Neuronal stem cell (in vitro differentiated cells): ENCODE data around the gene TSPYL1.

Experiments
- DNase-seq: peaks from one replicate; pipeline ENCODE4 v3.0.0-alpha.2; 2013; ENCODE audit warnings: low spot score
- H2AFZ ChIP-seq: one replicate; pipeline ENCODE4 v1.6.1; 2013; ENCODE audit warnings: mild to moderate bottlenecking, low read length, inconsistent platforms
- H2AK5ac ChIP-seq: 2 replicates; pipeline ENCODE4 v1.6.1; 2013; ENCODE audit warnings: low read depth, mild to moderate bottlenecking, inconsistent platforms, low read length, moderate library complexity, mixed read lengths
- H2BK120ac ChIP-seq: 2 replicates; pipeline ENCODE4 v1.6.1; 2013; ENCODE audit warnings: low read depth, mild to moderate bottlenecking, inconsistent platforms, low read length, moderate library complexity, mixed read lengths
- H2BK12ac ChIP-seq: one replicate; pipeline ENCODE4 v1.6.1; 2013; ENCODE audit warnings: low read length, inconsistent platforms
- H2BK15ac ChIP-seq: 2 replicates; pipeline ENCODE4 v1.6.1; 2013; ENCODE audit warnings: mild to moderate bottlenecking, low read length, inconsistent platforms, mixed read lengths
- H2BK5ac ChIP-seq: one replicate; pipeline ENCODE4 v1.6.1; 2013; ENCODE audit warnings: inconsistent platforms, mild to moderate bottlenecking, low read length, moderate library complexity
- H3K14ac ChIP-seq: one replicate; pipeline ENCODE4 v1.6.1; 2013; ENCODE audit warnings: low read length, inconsistent platforms
- H3K18ac ChIP-seq: 2 replicates; pipeline ENCODE4 v1.6.1; 2013; ENCODE audit warnings: low read length, inconsistent platforms
- H3K23ac ChIP-seq: 2 replicates; pipeline ENCODE4 v1.6.1; 2013; ENCODE audit warnings: low read depth, mild to moderate bottlenecking, mixed read lengths, low read length, inconsistent platforms; ENCODE audit not compliant: poor library complexity
- H3K27ac ChIP-seq: replicated peaks from 3 replicates; pipeline ENCODE4 v1.5.1; 2013; ENCODE audit warnings: low read length, inconsistent platforms
- H3K27me3 ChIP-seq, 3 experiments: 2 replicates each; pipeline ENCODE4 v1.6.1; 2013; ENCODE audit warnings: low read length in 3 of 3, mild to moderate bottlenecking in 2 of 3, inconsistent platforms in 1 of 3, low read depth in 1 of 3, mixed read lengths in 1 of 3, moderate library complexity in 1 of 3; ENCODE audit not compliant: control insufficient read depth in 3 of 3, insufficient read depth in 3 of 3
- H3K36me3 ChIP-seq, 2 donors: replicated peaks in 1 of 2; 2 replicates each; pipeline ENCODE4 v1.6.1; 2013; ENCODE audit warnings: low read length in 2 of 2; ENCODE audit not compliant: control insufficient read depth in 2 of 2, insufficient read depth in 2 of 2
- H3K4ac ChIP-seq: 2 replicates; pipeline ENCODE4 v1.6.1; 2013; ENCODE audit warnings: inconsistent platforms, mild to moderate bottlenecking, low read length, moderate library complexity
- H3K4me1 ChIP-seq, 2 donors: 1 replicate in 1 of 2; 2 replicates in 1 of 2; pipeline ENCODE4 v1.6.1; 2013; ENCODE audit warnings: low read length in 2 of 2, low read depth in 1 of 2; ENCODE audit not compliant: control insufficient read depth in 2 of 2, insufficient read depth in 1 of 2
- H3K4me2 ChIP-seq: one replicate; pipeline ENCODE4 v1.6.1; 2013; ENCODE audit warnings: mild to moderate bottlenecking, low read length, inconsistent platforms; ENCODE audit not compliant: insufficient read depth, poor library complexity, severe bottlenecking
- H3K4me3 ChIP-seq, 2 donors: 2 replicates each; pipeline ENCODE4 v1.5.1; 2013; ENCODE audit warnings: low read length in 2 of 2, mild to moderate bottlenecking in 2 of 2, inconsistent platforms in 1 of 2, moderate library complexity in 1 of 2
- H3K79me1 ChIP-seq: one replicate; pipeline ENCODE4 v1.6.1; 2013; ENCODE audit warnings: low read depth, mild to moderate bottlenecking, inconsistent platforms, low read length, moderate library complexity
- H3K9ac ChIP-seq: one replicate; pipeline ENCODE4 v1.6.1; 2013; ENCODE audit warnings: mild to moderate bottlenecking, low read depth, low read length, inconsistent platforms; ENCODE audit not compliant: poor library complexity
- H3K9me3 ChIP-seq, 2 donors: replicated peaks in 1 of 2; 2 replicates each; pipeline versions ENCODE3 to v1.6.1; 2013; ENCODE audit warnings: low read length in 2 of 2, mild to moderate bottlenecking in 2 of 2, inconsistent platforms in 1 of 2, low read depth in 1 of 2, mixed read lengths in 1 of 2, moderate library complexity in 1 of 2; ENCODE audit not compliant: control insufficient read depth in 2 of 2, insufficient read depth in 1 of 2
- H4K8ac ChIP-seq: one replicate; pipeline ENCODE4 v1.6.1; 2013; ENCODE audit warnings: low read depth, mild to moderate bottlenecking, inconsistent platforms, low read length, moderate library complexity
- H4K91ac ChIP-seq: one replicate; pipeline ENCODE4 v1.6.1; 2013; ENCODE audit warnings: low read length, low read depth, mild to moderate bottlenecking, inconsistent platforms; ENCODE audit not compliant: poor library complexity
- WGBS, 2 donors: extraction: QIAGEN DNeasy Blood & Tissue Kit; methylation state at CpG; one replicate each; pipeline ENCODE4 v1.1.7; 2013; ENCODE audit warnings: missing lambda C conversion rate in 2 of 2, mixed read lengths in 1 of 2; ENCODE audit not compliant: insufficient read length in 2 of 2, insufficient replicate concordance in 1 of 2; ENCODE audit errors: extremely low coverage in 2 of 2; 5-methylcytosine and 5-hydroxymethylcytosine counted together

The TSPYL1 gene

DNA sequence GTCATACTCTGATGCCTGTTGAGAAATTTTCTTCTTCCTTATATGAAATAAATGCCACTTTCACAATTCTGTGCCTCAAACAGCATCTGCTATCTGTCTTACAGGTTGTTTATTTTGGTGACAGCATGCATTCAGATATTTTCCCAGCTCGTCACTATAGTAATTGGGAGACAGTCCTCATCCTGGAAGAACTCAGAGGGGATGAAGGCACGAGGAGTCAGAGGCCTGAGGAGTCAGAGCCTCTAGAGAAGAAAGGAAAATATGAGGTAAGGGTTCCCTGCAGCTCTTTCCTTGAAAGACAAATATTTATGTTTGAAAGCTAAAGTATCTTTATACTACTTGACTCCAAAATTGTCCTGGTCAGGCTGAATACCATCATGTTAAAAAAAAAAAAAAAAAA, 41.6 kb downstream of the TSPYL1 start:
- no peaks in the 10 kb centered on the region for H3K79me1 ChIP-seq
- no peaks in the 10 kb centered on the region for H3K9me3 ChIP-seq
- H3K27me3 ChIP-seq = no peaks in the 10 kb centered on the region
- H2AK5ac ChIP-seq = no peak overlapping the region
- no peak overlapping the region for H3K4me2 ChIP-seq
- H3K14ac ChIP-seq = no peak overlapping the region
- no peak overlapping the region for H3K23ac ChIP-seq
- no peak overlapping the region for H3K27ac ChIP-seq
- no peak overlapping the region for H3K9ac ChIP-seq
- no peak overlapping the region for H4K8ac ChIP-seq
- H3K4me3 ChIP-seq = no peak overlapping the region
- no peak overlapping the region for H3K4ac ChIP-seq
- H2BK120ac ChIP-seq = no peak overlapping the region
- H2AFZ ChIP-seq = no peak overlapping the region
- H3K18ac ChIP-seq = no peak overlapping the region
- no peaks in the 10 kb centered on the region for H3K4me1 ChIP-seq
- no peak for DNase-seq
- H2BK15ac ChIP-seq = no peak overlapping the region
- H2BK5ac ChIP-seq = no peak overlapping the region
- H3K36me3 ChIP-seq = peaks cover 1 to 2% of the 10 kb centered on the region in 2 donors
- no peak overlapping the region for H4K91ac ChIP-seq
- H2BK12ac ChIP-seq = no peak overlapping the region
- no CpG with 5 or more reads among the region's 2 CpGs for WGBS, 2 donors

DNA sequence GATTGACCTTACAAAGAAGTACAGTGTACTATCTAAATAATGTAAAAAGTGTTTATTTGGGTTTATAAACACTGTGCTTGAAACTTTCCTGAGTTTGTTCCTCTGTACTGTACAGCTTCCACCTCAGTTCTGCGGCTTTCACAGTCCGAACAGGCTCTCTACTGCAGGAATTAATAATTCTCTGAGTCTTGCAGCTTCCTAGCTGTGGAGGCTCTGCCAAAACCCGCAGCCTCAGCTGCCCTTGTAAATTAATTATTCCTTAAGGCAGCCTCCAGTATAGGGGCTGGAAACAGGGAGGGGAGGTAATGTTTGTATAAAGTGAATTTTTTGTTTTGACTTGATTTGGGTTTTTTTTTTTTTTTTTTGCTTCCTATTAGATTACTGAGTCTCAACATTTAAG, 45.0 kb downstream of the TSPYL1 start:
- Histone ChIP-seq H4K8ac (no peak overlapping the region), H3K18ac (no peak overlapping the region), H3K9ac (no peak overlapping the region), H3K79me1 (no peaks in the 10 kb centered on the region), H3K36me3 (peaks cover 1 to 2% of the 10 kb centered on the region in 2 donors), H2AK5ac (no peak overlapping the region), H2BK15ac (no peak overlapping the region), H3K4me3 (no peak overlapping the region), H3K4me1 (no peaks in the 10 kb centered on the region), H3K4me2 (no peak overlapping the region), H4K91ac (no peak overlapping the region), H2BK120ac (no peak overlapping the region), H2AFZ (no peak overlapping the region), H3K27ac (no peak overlapping the region), H3K23ac (no peak overlapping the region), H3K9me3 (no peaks in the 10 kb centered on the region), H3K4ac (no peak overlapping the region), H3K14ac (no peak overlapping the region), H2BK12ac (no peak overlapping the region), H2BK5ac (no peak overlapping the region), H3K27me3 (no peaks in the 10 kb centered on the region)
- no CpG with 5 or more reads among the region's 3 CpGs for WGBS, 2 donors
- DNase-seq = no peak

DNA sequence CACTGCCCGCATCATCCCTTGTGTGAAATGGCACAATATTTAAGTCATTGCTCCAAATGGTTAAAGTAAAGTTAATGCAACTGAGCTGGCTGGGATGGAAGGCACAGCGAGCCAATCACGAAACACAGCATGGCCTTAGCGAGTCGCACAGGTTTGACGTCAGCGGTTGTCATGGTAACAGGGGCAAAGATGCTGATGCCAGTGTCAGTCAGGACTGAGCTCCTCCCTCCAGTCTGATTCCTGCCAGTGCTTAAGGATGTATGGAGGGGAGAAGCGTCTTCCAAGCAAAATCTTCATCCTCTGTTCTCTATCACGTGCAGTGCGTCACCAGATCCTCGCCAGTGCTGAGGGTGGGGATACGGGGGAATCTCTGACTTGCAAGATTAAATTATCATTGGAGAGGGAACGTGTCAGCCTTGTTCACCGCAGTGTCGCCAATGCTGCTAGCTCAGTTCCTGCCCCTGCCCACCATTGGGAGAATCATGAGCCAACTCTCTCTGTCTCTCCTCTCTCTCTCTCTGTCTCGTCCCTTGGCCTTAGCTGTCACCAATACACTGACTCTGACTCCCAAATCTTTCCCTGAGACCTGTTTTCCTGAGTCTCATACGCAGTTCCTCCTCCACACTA, 50.3 kb downstream of the TSPYL1 start:
- Histone ChIP-seq H2BK15ac (no peak overlapping the region), H3K79me1 (no peaks in the 10 kb centered on the region), H4K8ac (no peak overlapping the region), H3K27ac (no peak overlapping the region), H3K9me3 (no peaks in the 10 kb centered on the region), H3K4me3 (peak overlapping the region; percentile 25 to 38), H3K36me3 (no peaks in the 10 kb centered on the region), H2AK5ac (no peak overlapping the region), H3K18ac (no peak overlapping the region), H4K91ac (no peak overlapping the region), H2BK12ac (no peak overlapping the region), H2AFZ (peak overlapping the region; percentile 69), H3K23ac (no peak overlapping the region), H3K4me2 (peak overlapping the region; percentile 33), H2BK5ac (no peak overlapping the region), H3K27me3 (no peaks in the 10 kb centered on the region), H3K14ac (no peak overlapping the region), H3K4me1 (peaks cover 0 to 2% of the 10 kb centered on the region in 2 donors), H2BK120ac (no peak overlapping the region), H3K9ac (no peak overlapping the region), H3K4ac (no peak overlapping the region)
- DNase-seq = peak; percentile 92
- no CpG with 5 or more reads among the region's 17 CpGs for WGBS, 2 donors
